GM10847 (cell line): ENCODE results near the gene FHAD1.

ENCODE experiments used
- POLR2A ChIP-seq: IDR thresholded peaks from 2 replicates; pipeline ENCODE4 v1.6.1; 2011; ENCODE audit not compliant: insufficient read length; ENCODE audit errors: extremely low read depth

Gene FHAD1

DNA sequence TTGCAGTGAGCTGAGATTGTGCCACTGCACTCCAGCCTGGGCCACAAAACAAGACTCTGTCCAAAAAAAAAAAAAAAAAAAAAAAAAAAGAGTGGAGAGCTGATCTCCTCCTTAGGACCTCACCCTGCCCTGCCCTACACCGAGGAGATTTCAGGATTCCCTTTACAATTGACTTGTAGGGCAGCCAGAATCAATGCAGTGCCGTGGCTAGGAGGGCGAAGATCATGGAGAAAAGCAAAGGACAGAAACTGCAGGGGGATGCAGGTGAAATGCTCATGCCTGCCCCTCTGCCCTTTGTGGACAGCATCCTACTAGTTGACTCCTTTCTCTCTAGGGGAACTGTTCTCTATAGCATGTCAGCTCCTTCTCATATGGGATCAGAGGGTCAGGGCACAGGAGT lies 9.6 kb downstream of the FHAD1 start:
- no peak for TF ChIP-seq POLR2A

DNA sequence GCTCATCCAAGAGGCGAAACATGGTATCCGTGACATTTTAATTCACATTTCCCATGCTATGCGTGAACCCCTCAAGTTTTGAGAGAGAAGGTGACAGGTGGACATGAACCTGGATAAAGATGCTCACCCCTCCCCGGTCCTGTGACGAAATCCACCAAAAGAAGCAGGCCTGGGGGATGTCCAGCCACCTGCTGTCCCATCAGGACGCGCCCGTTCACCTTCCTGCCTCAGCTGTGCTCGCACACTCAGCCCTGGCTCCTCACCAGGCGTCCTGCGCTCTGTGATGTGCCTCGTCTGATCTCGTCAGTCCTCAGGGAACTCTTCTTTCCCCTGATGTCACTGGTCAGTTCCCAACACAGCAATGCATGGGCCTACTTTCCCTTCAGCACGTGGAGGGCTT lies 10.3 kb downstream of the FHAD1 start:
- TF ChIP-seq POLR2A = no peak

DNA sequence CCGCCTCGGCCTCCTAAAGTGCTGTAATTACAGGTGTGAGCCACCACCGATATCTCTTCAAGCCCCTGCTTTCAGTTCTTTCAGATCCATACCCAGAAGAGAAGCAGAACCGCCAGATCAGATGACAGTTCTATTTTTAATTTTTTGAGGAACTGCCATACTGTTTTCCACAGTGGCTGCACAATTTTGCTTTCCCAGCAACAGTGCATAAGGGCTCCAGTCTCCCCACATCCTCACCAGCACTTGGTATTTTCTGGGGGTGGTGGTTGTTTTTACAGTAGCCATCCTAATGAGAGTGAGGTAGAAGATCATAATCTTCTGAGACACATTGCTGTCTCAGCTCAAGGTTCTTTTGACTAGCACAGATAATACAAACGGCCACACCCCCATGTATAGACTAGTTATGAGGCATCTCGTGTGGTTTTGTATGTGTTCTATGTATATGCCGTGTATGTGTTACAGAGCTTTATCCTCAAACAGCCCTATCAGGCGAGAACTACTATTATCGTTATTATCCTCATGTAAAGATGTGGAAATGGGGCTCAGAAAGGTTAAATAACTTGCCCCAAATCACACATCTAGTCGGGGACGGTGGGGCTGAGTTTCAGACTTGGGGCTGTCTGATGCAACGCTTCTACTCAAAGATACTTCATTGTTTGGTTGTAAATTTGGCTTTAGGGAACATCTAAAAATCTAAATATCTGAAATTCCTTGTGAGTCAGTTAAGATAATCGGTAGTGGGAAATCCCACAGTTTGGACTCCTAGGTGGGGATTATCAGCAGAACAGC lies 12.0 kb downstream of the FHAD1 start:
- no peak for TF ChIP-seq POLR2A

DNA sequence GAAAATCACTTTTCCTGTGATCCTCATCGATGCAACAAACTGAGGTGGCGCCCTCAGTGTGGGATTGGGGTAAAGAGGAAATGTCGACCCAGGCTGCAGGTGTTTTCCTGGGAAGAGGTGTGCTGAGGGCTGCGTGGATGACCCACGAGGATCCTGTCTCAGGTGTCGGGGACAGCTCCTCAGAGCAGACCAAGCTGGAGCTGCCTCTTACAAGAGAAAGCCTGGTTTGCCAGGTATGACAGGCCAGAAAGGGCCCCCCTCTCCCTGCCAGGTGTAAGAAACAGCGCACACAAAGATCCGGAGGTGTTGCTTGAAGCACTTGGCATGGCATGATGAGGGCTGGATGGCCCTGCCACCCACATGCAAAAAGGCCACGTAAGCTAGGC lies 12.6 kb downstream of the FHAD1 start:
- no peak for TF ChIP-seq POLR2A

DNA sequence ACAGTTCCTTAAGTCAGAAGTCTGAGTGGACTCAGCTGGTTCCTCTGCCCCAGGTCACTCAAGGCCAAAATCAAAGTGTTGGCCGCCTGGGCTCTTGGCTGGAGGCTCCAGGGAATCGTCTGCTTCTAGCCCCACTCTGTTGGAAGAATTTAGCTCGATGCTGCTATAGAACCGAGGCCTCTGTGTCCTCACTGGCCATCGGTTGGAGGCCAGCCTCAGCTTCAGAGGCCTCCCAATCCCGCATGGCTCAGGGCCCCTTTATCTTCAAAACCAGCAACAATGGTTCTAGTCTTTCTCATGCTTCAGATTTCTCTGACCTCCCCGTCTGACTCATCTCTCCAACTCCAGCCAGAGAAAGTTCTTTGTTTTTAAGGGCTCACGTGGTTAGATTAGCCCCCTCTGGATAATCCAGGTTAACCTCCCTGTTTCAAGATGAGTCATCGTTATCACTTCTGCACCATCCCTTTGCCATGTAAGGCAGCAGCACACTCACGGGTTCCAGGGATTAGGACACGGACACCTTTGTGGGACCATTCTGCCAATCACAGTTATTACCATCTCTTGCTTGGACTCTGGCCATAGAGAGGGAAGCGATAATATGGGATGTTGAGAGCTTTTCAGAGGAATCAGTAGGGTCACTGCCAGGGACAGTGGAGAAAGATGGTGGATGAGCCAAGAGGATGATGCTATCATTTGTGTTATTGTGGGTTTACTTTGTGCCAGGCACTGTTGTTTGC lies 13.6 kb downstream of the FHAD1 start:
- no peak for TF ChIP-seq POLR2A

DNA sequence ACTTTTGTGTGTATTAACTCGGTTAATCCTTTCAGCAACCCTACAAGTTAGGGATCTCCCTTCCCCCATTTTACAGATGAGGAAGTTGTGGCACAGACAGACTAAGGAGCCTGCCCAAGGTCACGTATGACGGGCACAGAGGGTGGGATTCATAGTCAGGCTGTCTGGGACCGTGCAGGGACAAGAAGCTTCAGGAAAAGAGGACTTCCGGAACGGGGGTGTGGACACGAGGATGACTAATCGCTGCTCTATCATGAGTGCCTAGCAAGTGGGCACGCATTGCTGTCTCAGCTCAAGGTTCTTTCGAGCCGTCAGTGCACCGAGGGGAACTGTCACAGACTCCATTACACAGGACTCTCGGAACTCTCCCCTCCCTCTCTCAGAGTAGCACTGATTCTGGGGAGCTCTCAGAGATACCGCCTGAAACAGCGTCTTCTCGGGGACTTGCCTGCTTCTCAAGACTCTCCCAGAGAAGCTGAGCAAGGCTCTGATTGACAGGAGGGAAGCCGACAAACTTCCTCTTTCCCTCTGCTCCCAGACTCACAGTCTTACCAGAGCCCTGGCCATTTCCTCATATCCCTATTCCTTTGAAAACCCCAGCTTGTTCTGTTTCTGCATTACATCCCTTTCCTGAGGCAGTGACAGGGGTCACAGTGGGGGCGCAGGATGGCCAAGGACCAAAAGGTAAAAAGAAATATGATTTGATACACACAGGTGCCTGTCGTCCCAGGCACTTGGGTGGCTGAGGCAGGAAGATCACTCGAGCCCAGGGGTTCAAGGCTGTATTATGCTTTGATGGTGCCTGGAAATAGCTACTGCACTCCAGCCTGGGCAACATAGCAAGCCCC lies 14.4 kb downstream of the FHAD1 start:
- TF ChIP-seq POLR2A = no peak

DNA sequence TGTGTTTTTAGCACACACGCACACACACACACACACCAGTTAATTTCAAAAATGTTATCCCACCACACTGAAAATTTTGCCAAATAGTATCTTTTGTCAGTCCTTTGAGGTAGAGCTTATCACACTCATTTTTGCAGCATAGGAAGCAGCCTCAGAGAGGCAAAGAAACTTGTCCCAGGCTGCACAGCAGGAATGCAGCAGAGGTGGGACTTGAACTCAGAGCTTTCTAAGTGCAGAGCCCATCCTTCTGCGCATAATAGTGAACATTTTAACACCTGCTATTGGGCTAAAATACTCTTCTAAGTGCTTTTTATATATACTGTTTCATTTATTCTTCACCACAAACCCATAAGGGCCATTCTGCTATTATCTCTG lies 15.0 kb downstream of the FHAD1 start:
- TF ChIP-seq POLR2A = no peak

DNA sequence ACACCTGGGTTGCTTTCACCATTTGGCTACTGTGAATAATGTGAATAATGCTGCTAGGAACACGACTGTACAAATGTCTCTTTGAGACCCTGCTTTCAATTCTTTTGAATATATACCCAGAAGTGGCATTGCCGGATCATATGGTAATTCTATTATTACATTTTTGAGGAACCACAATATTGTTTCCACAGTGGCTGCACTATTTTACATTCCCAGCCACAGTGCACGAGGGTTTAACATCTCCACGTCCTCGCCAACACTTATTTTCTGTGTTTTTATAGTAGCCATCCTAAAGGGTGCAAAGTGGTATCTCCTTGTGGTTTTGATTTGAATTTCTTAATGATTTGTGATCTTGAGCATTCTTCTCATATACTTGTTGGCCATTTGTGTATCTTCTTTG lies 15.7 kb downstream of the FHAD1 start:
- TF ChIP-seq POLR2A = no peak

DNA sequence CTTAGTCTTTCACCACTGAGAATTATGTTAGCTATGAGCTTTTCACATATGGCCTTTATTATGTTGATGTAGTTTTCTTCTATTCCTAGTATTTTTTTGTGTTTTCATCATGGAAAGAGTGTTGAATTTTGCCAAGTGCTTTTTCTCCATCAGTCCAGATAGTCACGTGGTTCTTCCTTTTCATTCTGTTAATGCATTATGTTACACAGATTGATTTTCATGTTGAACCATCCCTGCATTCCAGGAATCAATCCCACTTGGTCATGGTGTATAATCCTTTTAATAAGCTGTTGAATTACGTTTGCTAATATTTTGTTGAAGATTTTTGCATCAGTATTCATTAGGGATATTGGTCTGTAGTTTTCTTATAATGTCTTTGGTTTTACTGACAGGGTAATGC lies 17.7 kb downstream of the FHAD1 start:
- no peak for TF ChIP-seq POLR2A

DNA sequence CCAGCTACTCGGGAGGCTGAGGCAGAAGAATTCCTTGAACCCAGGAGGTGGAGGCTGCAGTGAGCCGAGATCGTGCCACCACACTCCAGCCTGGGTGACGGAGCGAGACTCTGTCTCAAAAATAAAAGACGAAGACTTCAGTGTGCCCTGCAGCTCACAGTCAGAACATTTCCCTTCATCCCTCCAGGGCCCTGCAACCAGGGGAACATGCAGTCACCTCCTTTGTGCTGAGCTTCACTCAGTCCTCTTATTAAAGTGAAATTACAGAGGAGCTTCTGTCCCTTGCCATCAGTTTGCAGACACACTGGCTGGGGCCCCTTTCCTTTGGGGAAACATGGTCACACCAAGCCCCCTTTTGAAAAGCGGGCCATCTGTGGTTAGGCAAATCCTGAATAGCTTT lies 24.2 kb downstream of the FHAD1 start:
- no peak for TF ChIP-seq POLR2A

DNA sequence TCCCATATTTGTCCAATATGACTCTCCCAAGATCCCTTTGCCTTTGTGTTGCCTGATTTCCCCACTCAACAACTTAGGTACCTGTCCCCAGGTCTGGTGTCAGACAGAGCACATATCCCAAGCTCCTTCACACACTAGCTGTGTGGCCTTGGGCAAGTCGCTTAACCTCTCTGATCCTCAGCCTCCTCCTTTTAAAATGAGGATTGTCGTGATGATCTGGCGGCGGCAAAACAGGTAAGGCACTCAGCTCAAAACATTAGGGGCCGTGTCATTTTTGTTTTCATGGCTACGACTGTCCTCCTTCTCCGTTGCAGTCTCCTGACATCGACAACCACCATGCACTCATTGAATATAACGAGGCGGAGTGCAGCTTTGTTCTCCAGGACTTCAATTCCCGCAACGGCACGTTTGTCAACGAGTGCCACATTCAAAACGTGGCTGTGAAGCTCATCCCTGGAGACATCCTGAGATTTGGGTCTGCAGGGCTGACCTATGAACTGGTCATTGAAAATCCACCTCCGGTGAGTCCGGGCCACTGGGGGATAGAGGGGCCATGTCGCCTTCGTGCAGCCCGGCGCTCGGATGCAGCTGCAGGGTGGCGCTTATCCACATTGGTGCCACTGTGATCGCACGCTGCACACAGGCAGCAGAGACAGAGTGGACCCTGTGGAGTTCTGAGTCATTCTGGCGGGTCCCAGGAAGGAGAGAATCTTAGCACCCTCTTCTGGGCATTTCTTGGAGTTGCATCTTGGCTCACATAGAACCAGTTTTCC lies 25.2 kb downstream of the FHAD1 start:
- no peak for TF ChIP-seq POLR2A

DNA sequence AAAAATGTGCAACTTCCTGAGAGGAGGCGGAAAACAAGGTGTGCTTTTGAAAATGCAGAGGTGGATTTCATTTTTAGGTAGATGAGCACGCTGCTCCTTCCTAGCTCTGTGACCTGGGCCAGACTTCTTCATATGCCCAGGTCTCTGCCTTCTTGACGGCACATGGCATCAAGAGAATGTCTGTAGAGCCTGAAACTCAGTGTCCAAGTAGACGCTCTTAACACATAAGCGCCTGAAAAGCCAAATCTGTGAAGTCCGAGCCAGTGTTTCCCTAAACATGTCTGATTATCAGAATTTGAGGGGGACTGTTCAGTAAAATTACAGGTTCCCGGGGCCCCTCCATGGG lies 25.7 kb downstream of the FHAD1 start:
- no peak for TF ChIP-seq POLR2A

DNA sequence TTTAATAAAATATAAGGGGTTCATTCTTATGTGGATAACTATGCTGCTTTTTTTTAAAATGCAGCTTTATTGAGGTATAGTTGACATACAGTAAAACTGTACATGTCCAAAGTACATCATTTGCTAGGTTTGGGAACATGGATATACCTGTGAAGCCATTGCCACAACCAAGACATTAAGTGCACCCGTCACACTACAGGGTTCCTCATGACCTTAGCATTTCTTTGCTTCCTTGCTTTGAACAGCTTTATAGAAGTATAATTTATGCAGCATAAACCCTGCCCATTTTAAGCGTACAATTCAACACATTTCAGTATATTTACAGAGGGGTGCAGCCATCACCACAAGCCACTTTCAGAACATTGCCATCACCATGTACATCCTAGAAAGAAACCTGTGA lies 26.3 kb downstream of the FHAD1 start:
- no peak for TF ChIP-seq POLR2A

DNA sequence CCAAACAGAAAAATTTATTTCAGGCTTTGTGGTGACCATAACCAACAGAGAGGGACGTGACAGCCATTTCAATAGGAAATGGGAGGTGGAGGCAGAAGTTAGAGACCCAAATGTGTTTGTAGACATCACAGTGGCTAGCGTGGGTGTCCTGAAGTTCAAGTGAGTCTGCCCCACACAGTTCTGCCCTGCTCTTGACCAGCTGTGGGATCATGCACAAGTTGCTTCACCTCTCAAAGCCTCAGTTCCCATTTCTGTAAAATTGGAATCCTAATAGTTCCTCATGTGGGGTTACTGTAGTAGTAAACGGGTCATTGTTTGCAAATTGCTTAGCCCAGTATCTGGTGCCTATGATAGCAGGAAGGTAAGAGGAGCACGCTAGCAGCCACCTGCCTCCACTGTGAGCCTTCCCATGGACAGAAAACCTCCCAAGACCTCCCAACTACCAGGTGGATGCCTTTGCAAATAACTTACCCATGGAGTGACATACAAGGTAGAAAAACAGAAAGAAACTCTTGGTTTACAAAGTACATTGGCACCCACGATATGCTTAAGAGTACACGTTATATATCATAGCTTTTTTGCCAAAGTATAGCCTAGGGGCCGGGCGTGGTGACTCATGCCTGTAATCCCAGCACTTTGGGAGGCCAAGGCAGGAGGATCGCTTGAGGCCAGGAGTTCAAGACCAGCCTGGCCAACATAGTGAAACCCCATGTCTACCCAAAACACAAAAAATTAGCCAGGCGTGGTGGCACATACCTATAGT lies 29.1 kb downstream of the FHAD1 start:
- TF ChIP-seq POLR2A = no peak
